K562 (cell line): ENCODE results near the gene CCDC158.

Experiments used
- BMI1 ChIP-seq: fragments of 150-350 bp; IDR thresholded peaks from 2 replicates; pipeline ENCODE4 v1.6.1; 2014; ENCODE audit warnings: low read length
- CEBPB ChIP-seq: fragments of 450-650 bp; IDR thresholded peaks from 2 replicates; pipeline ENCODE4 v1.6.1; 2016; ENCODE audit warnings: missing genetic modification characterization, missing compliant biosample characterization
- CEBPZ ChIP-seq: fragments of 150-350 bp; IDR thresholded peaks from 2 replicates; pipeline ENCODE4 v1.6.1; 2014; ENCODE audit warnings: low read depth, mild to moderate bottlenecking, low read length, borderline replicate concordance
- CTCF ChIP-seq, 3 experiments: IDR thresholded peaks in 2 of 3; conservative IDR thresholded peaks in 1 of 3; 2 replicates each; pipeline ENCODE4 v1.5.1; 2011 to 2012; ENCODE audit warnings: low read length in 3 of 3, mild to moderate bottlenecking in 3 of 3, control low read depth in 2 of 3, improper control_type of control experiment in 1 of 3, inconsistent platforms in 1 of 3, low read depth in 1 of 3, mixed read lengths in 1 of 3, moderate library complexity in 1 of 3; ENCODE audit not compliant: insufficient read depth in 2 of 3
- EGR1 ChIP-seq: fragments of 450-650 bp; conservative IDR thresholded peaks from 2 replicates; pipeline ENCODE4 v1.6.1; 2017; ENCODE audit warnings: mild to moderate bottlenecking
- ELF2 ChIP-seq: fragments of 250-450 bp; sonication (Bioruptor Pico); IDR thresholded peaks from 2 replicates; pipeline ENCODE4 v1.5.0; 2021; ENCODE audit warnings: mild to moderate bottlenecking
- POLR2A ChIP-seq: fragments of 450-650 bp; conservative IDR thresholded peaks from 2 replicates; pipeline ENCODE4 v1.6.1; 2016
- POLR2AphosphoS5 ChIP-seq: IDR thresholded peaks from 2 replicates; pipeline ENCODE4 v1.6.1; 2011; ENCODE audit warnings: mild to moderate bottlenecking, low read depth, low read length, moderate library complexity; ENCODE audit not compliant: control insufficient read depth, insufficient read depth
- RREB1 ChIP-seq: fragments of 250-450 bp; sonication (Bioruptor Pico); IDR thresholded peaks from 2 replicates; pipeline ENCODE4 v1.4.0; 2020
- YY1 ChIP-seq, 3 experiments: IDR thresholded peaks; 2 replicates each; pipeline ENCODE4 v1.6.1; 2011; ENCODE audit warnings: low read length in 2 of 3, mild to moderate bottlenecking in 2 of 3, moderate library complexity in 2 of 3, borderline replicate concordance in 1 of 3, control low read depth in 1 of 3, low read depth in 1 of 3; ENCODE audit not compliant: insufficient read depth in 3 of 3, insufficient replicate concordance in 2 of 3, control insufficient read depth in 1 of 3, insufficient read length in 1 of 3; ENCODE audit errors: extremely low read depth in 1 of 3
- ZBTB33 ChIP-seq: sonication (generic); formaldehyde crosslinking; IDR thresholded peaks from 2 replicates; pipeline ENCODE4 v1.8.1; 2023; ENCODE audit warnings: mild to moderate bottlenecking, missing genetic modification reagents

- TF ChIP-seq BMI1 (no peak), POLR2AphosphoS5 (no peak), RREB1 (CRISPR knock-in tag) (no peak), CEBPZ (no peak), EGR1 (no peak), CTCF (IDR thresholded peaks at IDR 0.05 in 2 of 3, conservative IDR thresholded peaks at IDR 0.05 in 1 of 3; ENCODE audit: insufficient read depth in 2 of 3, low read depth in 1 of 3, low read length in 3 of 3) (no peak), CEBPB (tag) (no peak), POLR2A (no peak), YY1 (IDR thresholded peaks at IDR 0.05; ENCODE audit: borderline replicate concordance in 1 of 3, control insufficient read depth in 1 of 3, extremely low read depth in 1 of 3, insufficient read depth in 3 of 3, insufficient read length in 1 of 3, insufficient replicate concordance in 2 of 3, low read depth in 1 of 3, low read length in 2 of 3) (no peak), ELF2 (CRISPR knock-in tag) (no peak), ZBTB33 (no peak)
These were observed 115.8 kb downstream of the CCDC158 start for GRCh38 chr4:76305033-76305687.
